ENCODE data around the gene HSPA14. TPM values are rescaled to one million over a fixed set of nuclear protein-coding genes. Genes with fewer than 3 reads are reported as not detected.
A peak's percentile ranks its signal among the peaks of the same experiment; 100 is the strongest.

The HSPA14 gene
- total and polyA plus RNA-seq, 2 experiments from 2014 or later, result 14.9 to 21.0 TPM

DNA sequence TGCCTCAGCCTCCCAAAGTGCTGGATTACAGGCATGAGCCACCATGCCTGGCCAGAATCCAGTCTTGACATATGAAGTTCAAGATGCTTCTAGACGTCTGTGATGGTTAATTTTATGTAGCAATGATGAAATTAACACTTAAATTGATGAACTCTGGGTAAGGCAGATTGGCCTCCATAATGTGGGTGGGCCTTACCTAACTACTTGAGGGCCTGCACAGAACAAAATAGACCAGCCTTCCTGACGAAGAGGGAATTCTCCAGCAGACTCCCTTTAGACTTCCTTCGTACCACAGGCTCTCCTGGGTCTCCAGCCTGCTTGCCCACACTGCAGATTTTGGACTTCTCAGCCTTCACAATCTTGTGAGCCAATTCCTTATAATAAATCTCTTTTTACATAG lies 5.0 kb upstream of the HSPA14 start:
- DNase-seq, result no peak
- 55 to 57% methylated on average over 3 of the region's 3 CpGs for WGBS, 2 experiments (ENCODE audit: low coverage in 1 of 2, low lambda C conversion rate in 2 of 2, missing lambda C conversion rate in 2 of 2)
- Histone ChIP-seq H3K27ac (no peak overlapping the region), H3K9ac (no peak overlapping the region), H2AFZ (no peak overlapping the region), H3K4me2 (ENCODE audit: unreplicated experiment) (no peak overlapping the region), H3K4me1 (ENCODE audit: insufficient read depth) (peaks cover 7% of the 10 kb centered on the region), H3K9me3 (ENCODE audit: low read depth) (no peaks in the 10 kb centered on the region), H3K79me2 (ENCODE audit: insufficient read depth) (peaks cover under 1% of the 10 kb centered on the region; the same call in 1 of the 2 replicates), H3K36me3 (ENCODE audit: low read depth) (no peaks in the 10 kb centered on the region), H3K27me3 (replicated peaks; ENCODE audit: insufficient read depth) (no peaks in the 10 kb centered on the region), H3K9me2 (ENCODE audit: insufficient read depth) (no peaks in the 10 kb centered on the region), H3K4me3 (no peak overlapping the region), H4K20me1 (ENCODE audit: insufficient read depth) (no peaks in the 10 kb centered on the region), H3F3A (ENCODE audit: insufficient read depth) (no peaks in the 10 kb centered on the region)
- in situ Hi-C loops (cut with MboI), result no loop called here
- TF ChIP-seq EZH2 (IDR thresholded peaks at IDR 0.05; ENCODE audit: insufficient read depth, poor library complexity, severe bottlenecking), result no peak
- no peak for TF ChIP-seq EZH2phosphoT487 (IDR thresholded peaks at IDR 0.05; ENCODE audit: insufficient read depth, low read depth)

DNA sequence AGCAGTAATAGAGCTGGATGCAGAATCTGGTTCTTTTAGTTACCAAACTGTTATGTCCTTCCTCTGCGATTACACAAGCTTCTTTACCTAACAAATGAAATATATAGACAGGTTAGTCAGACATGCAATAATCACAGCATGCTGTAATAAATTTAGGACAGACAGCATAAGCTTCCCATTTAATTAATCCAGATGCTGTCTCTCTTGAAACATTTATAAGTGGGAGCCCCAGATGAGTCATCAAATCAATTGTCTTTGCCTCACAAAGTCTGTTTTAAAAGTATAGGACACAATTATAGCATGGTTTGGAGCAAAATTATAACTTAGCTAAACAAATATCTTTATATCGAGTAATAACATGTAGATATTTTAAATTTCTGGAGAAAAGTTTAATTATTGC lies 1.9 kb upstream of the HSPA14 start:
- no peaks in the 10 kb centered on the region for H3F3A ChIP-seq (ENCODE audit: insufficient read depth)
- H3K4me2 ChIP-seq (ENCODE audit: unreplicated experiment), result no peak overlapping the region
- H2AFZ ChIP-seq, result no peak overlapping the region
- H3K9ac ChIP-seq, result no peak overlapping the region
- H3K27me3 ChIP-seq (replicated peaks; ENCODE audit: insufficient read depth), result no peaks in the 10 kb centered on the region
- no peak overlapping the region for H3K4me3 ChIP-seq
- H3K9me3 ChIP-seq (ENCODE audit: low read depth), result no peaks in the 10 kb centered on the region
- H3K27ac ChIP-seq, result no peak overlapping the region
- H4K20me1 ChIP-seq (ENCODE audit: insufficient read depth), result no peaks in the 10 kb centered on the region
- 77 to 79% methylated on average over 2 of the region's 2 CpGs for WGBS, 2 experiments (ENCODE audit: low coverage in 1 of 2, low lambda C conversion rate in 2 of 2, missing lambda C conversion rate in 2 of 2)
- peaks cover 12% of the 10 kb centered on the region for H3K36me3 ChIP-seq (ENCODE audit: low read depth)
- no peak for TF ChIP-seq EZH2 (IDR thresholded peaks at IDR 0.05; ENCODE audit: insufficient read depth, poor library complexity, severe bottlenecking)
- TF ChIP-seq EZH2phosphoT487 (IDR thresholded peaks at IDR 0.05; ENCODE audit: insufficient read depth, low read depth), result no peak
- H3K9me2 ChIP-seq (ENCODE audit: insufficient read depth), result no peaks in the 10 kb centered on the region
- peak; percentile 13 for DNase-seq
- H3K79me2 ChIP-seq (ENCODE audit: insufficient read depth), result peaks cover 31% of the 10 kb centered on the region
- H3K4me1 ChIP-seq (ENCODE audit: insufficient read depth), result peaks cover 12% of the 10 kb centered on the region
- in situ Hi-C loops (cut with MboI), result no loop called here

DNA sequence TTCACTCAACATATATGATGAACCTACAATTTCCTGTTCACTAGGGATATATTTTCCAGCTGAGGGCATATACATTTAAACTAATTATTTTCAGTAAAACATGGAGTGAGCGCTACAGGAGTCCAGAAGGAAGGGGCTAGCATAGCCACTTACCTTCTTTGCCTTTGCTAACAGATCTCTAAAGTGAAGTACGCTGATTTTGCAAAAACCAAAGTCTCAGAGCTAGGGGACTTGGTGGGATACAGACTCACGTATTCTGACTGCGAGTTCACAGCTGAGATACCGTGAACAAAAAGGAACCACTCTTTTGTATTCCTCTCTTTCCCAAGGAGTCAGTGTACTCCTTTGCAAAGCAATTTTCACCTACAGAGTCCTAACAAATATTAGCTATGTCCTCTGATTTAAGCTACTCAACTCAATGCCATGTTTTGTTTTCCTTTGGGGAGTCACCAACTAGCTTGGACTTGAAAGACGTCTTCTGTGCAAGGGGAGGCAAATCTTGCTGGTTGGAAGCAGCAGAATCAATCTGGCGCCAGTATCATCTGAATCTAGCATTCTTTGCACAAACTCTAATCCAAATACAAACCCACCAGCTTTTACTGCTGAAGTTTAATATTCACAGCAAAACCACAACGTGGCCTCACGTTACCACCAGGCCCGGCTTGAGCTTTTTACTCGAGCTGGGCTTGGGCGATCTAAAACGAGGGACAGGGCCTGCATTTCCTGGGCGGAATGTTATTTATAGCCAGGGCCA lies 926 bp upstream of the HSPA14 start:
- Histone ChIP-seq H3K79me2 (ENCODE audit: insufficient read depth) (peaks cover 41% of the 10 kb centered on the region), H3K27me3 (replicated peaks; ENCODE audit: insufficient read depth) (no peaks in the 10 kb centered on the region), H3K36me3 (ENCODE audit: low read depth) (peaks cover 22% of the 10 kb centered on the region), H3K4me3 (peak overlapping the region; percentile 87), H2AFZ (peak overlapping the region; percentile 95), H3F3A (ENCODE audit: insufficient read depth) (no peaks in the 10 kb centered on the region), H4K20me1 (ENCODE audit: insufficient read depth) (no peaks in the 10 kb centered on the region), H3K9me2 (ENCODE audit: insufficient read depth) (no peaks in the 10 kb centered on the region), H3K4me1 (ENCODE audit: insufficient read depth) (peaks cover 12% of the 10 kb centered on the region), H3K9ac (peak overlapping the region; percentile 91), H3K4me2 (ENCODE audit: unreplicated experiment) (peak overlapping the region; percentile 79), H3K27ac (peak overlapping the region; percentile 83), H3K9me3 (ENCODE audit: low read depth) (no peaks in the 10 kb centered on the region)
- DNase-seq, result peak; percentile 66
- in situ Hi-C loops (cut with MboI), result no loop called here
- 25 to 29% methylated on average over 14 of the region's 14 CpGs for WGBS, 2 experiments (ENCODE audit: low coverage in 1 of 2, low lambda C conversion rate in 2 of 2, missing lambda C conversion rate in 2 of 2)
- TF ChIP-seq EZH2 (IDR thresholded peaks at IDR 0.05; ENCODE audit: insufficient read depth, poor library complexity, severe bottlenecking) (no peak), EZH2phosphoT487 (IDR thresholded peaks at IDR 0.05; ENCODE audit: insufficient read depth, low read depth) (no peak)

DNA sequence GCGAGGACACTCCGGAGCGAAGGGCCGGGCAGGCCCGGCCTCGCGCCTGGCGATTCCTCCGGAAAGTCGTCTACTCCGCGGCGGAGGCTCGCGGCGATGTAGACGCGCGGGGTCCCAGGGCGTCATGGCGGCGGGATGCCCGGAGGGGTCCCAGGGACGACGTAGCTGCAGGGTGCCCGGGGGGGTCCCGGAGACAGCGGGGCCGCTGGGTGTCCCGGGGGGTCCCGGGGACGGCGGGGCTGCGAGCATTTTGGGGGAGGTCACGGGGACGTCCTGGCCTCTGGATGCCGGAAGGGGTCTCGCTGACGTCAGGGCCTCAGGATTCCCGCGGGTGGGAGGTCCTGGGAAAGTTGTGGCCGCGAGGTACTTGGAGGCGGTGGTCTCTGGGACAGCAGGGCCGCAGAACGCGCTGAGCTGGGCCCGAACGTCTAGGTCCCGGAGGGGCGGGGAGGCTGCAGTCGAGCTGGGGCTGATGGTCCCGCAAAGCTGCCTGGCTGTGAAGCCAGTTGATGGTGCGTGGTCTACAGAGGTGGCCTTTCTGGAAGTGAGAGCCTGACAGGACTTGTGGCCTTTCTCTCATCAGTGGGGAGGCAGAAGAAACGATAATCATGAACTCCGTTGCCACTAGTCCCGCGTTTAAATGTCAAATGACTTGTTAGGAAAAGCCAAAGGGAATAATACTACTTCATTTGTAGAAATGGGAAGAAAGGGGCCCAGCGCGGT lies 637 bp downstream of the HSPA14 start:
- Histone ChIP-seq H3K27me3 (replicated peaks; ENCODE audit: insufficient read depth) (no peaks in the 10 kb centered on the region), H4K20me1 (ENCODE audit: insufficient read depth) (no peaks in the 10 kb centered on the region), H3K79me2 (ENCODE audit: insufficient read depth) (peaks cover 49% of the 10 kb centered on the region), H3K4me2 (ENCODE audit: unreplicated experiment) (peak overlapping the region; percentile 84), H3K4me1 (ENCODE audit: insufficient read depth) (peaks cover 12% of the 10 kb centered on the region), H2AFZ (peak overlapping the region; percentile 88), H3K9me2 (ENCODE audit: insufficient read depth) (no peaks in the 10 kb centered on the region), H3K36me3 (ENCODE audit: low read depth) (peaks cover 37% of the 10 kb centered on the region), H3K27ac (peak overlapping the region; percentile 61), H3K9me3 (ENCODE audit: low read depth) (no peaks in the 10 kb centered on the region), H3K9ac (peak overlapping the region; percentile 91), H3K4me3 (peak overlapping the region; percentile 87), H3F3A (ENCODE audit: insufficient read depth) (no peaks in the 10 kb centered on the region)
- in situ Hi-C loops (cut with MboI), result no loop called here
- peak; percentile 61 for DNase-seq
- TF ChIP-seq EZH2phosphoT487 (IDR thresholded peaks at IDR 0.05; ENCODE audit: insufficient read depth, low read depth) (no peak), EZH2 (IDR thresholded peaks at IDR 0.05; ENCODE audit: insufficient read depth, poor library complexity, severe bottlenecking) (no peak)
- 1 to 2% methylated on average over 39 to 40 of the region's 60 CpGs for WGBS, 2 experiments (ENCODE audit: low coverage in 1 of 2, low lambda C conversion rate in 2 of 2, missing lambda C conversion rate in 2 of 2)
